Panc1 (cell line): Measurements from ENCODE around the gene FAM168B. TPM values are rescaled to one million over a fixed set of nuclear protein-coding genes. Genes with fewer than 3 reads are reported as not detected.

Experiments
- ATAC-seq: fragments of 200-7000 bp; cut with Tn5 transposase; 2 replicates; pipeline ENCODE4 v1.9.1; 2020; ENCODE audit warnings: mild to moderate bottlenecking, moderate library complexity
- BruUV-seq: library from RNA; stranded (reverse); fragments of 400-500 nt; replicated peaks from 2 replicates; lab custom pipeline; 2021; lab: Mats Ljungman, UMichigan
- CTCF ChIA-PET: fragments of 300-600 bp; sonication (Branson Sonifier 250); formaldehyde crosslinking; loops from one replicate; lab custom pipeline; 2022; ENCODE audit warnings: antibody characterized with exemption; lab: Charles Lee
- POLR2A ChIA-PET: fragments of 300-600 bp; sonication (Branson Sonifier 250); formaldehyde crosslinking; loops from one replicate; lab custom pipeline; 2022; ENCODE audit warnings: antibody characterized with exemption; lab: Charles Lee
- DNase-seq: peaks from one replicate; pipeline ENCODE4 v3.0.0-alpha.2; 2010; ENCODE audit warnings: low read depth, low spot score
- H3K27ac ChIP-seq: 2 replicates; pipeline ENCODE4 v1.5.1; 2011; ENCODE audit warnings: mild to moderate bottlenecking, low read length, inconsistent platforms
- H3K27me3 ChIP-seq: fragments of 200-500 bp; sonication (Bioruptor generic); 2 replicates; pipeline ENCODE4 v1.6.0; 2014; ENCODE audit warnings: low read length, inconsistent platforms; ENCODE audit not compliant: control insufficient read depth, insufficient read depth
- H3K36me3 ChIP-seq: fragments of 200-500 bp; sonication (Bioruptor generic); 2 replicates; pipeline ENCODE4 v1.5.1; 2014; ENCODE audit warnings: inconsistent platforms, mild to moderate bottlenecking, low read length, moderate library complexity; ENCODE audit not compliant: control insufficient read depth, insufficient read depth
- H3K4me1 ChIP-seq: 2 replicates; pipeline ENCODE4 v1.5.1; 2011; ENCODE audit warnings: inconsistent platforms, mild to moderate bottlenecking, low read length, moderate library complexity; ENCODE audit not compliant: control insufficient read depth, insufficient read depth
- H3K4me3 ChIP-seq, 2 experiments: 2 replicates each; pipeline ENCODE4 v1.5.1; 2011 to 2012; ENCODE audit warnings: low read depth in 2 of 2, low read length in 2 of 2, mild to moderate bottlenecking in 2 of 2, inconsistent platforms in 1 of 2, moderate library complexity in 1 of 2
- H3K9me3 ChIP-seq: fragments of 200-500 bp; sonication (Bioruptor generic); 2 replicates; pipeline ENCODE4 v1.5.1; 2014; ENCODE audit warnings: low read depth, mild to moderate bottlenecking, inconsistent platforms, low read length, moderate library complexity; ENCODE audit not compliant: control insufficient read depth, insufficient read depth
- CTCF ChIP-seq: fragments of 450-650 bp; IDR thresholded peaks from 2 replicates; pipeline ENCODE4 v1.5.1; 2017; ENCODE audit warnings: mild to moderate bottlenecking
- POLR2AphosphoS5 ChIP-seq: IDR thresholded peaks from 2 replicates; pipeline ENCODE4 v1.6.1; 2012; ENCODE audit warnings: mild to moderate bottlenecking, low read depth, low read length, moderate library complexity
- REST ChIP-seq, 2 experiments: IDR thresholded peaks; 2 replicates each; pipeline ENCODE4 v1.6.1; 2011 to 2012; ENCODE audit warnings: low read depth in 2 of 2, control low read depth in 1 of 2, low read length in 1 of 2, mild to moderate bottlenecking in 1 of 2, moderate library complexity in 1 of 2; ENCODE audit not compliant: insufficient read depth in 1 of 2
- SIN3A ChIP-seq: IDR thresholded peaks from 2 replicates; pipeline ENCODE4 v1.6.1; 2012; ENCODE audit warnings: low read depth, mild to moderate bottlenecking, low read length, moderate library complexity, borderline replicate concordance; ENCODE audit not compliant: insufficient read depth
- TCF7L2 ChIP-seq: IDR thresholded peaks from 2 replicates; pipeline ENCODE4 v1.6.1; 2011; ENCODE audit warnings: mild to moderate bottlenecking, low read depth, low read length, inconsistent platforms
- in situ Hi-C: cut with HindIII; loops from 2 replicates; pipeline ENCODE4 v1.10.0; 2016; ENCODE audit warnings: low sequenced_read_pairs, low pct_unique_long_range_greater_than_20kb
- intact Hi-C: fragments of 100-400 bp; cut with micrococcal nuclease; formaldehyde crosslinking; loops from one replicate; pipeline ENCODE4 v1.10.0; 2022; ENCODE audit not compliant: unreplicated experiment
- total RNA-seq: library from RNA; stranded (reverse); gene quantifications from one replicate; pipeline ENCODE4 v1.2.1, GENCODE V29; 2021; ENCODE audit not compliant: unreplicated experiment

FAM168B gene
- total RNA-seq, 1 experiment from 2014 or later: 137 TPM

- CTCF ChIA-PET: no interaction called here
- H3K27me3 ChIP-seq: no peaks in the 10 kb centered on the region
- H3K9me3 ChIP-seq: no peaks in the 10 kb centered on the region
- in situ Hi-C loops: no loop called here
- H3K36me3 ChIP-seq: no peaks in the 10 kb centered on the region; the same call in 1 of the 2 replicates
- no peak for ATAC-seq
- TF ChIP-seq POLR2AphosphoS5 (no peak), SIN3A (no peak), REST (IDR thresholded peaks at IDR 0.05; ENCODE audit: insufficient read depth in 1 of 2, low read depth in 2 of 2, low read length in 1 of 2) (no peak), CTCF (no peak), TCF7L2 (no peak)
- no peak overlapping the region for H3K27ac ChIP-seq
- intact Hi-C loops: no loop called here
- H3K4me1 ChIP-seq: peaks cover 19% of the 10 kb centered on the region
- POLR2A ChIA-PET: no interaction called here
- DNase-seq: no peak
- no TSS peak for BruUV-seq
- no peak overlapping the region for H3K4me3 ChIP-seq
These were observed 9.9 kb upstream of the FAM168B start for GRCh38 chr2:131103165-131103564.

GRCh38 chr2:131094463-131095281 is 1.4 kb upstream of the FAM168B start:
- H3K27me3 ChIP-seq: no peaks in the 10 kb centered on the region
- TF ChIP-seq POLR2AphosphoS5: no peak
- no peak for TF ChIP-seq CTCF
- TF ChIP-seq SIN3A: no peak
- no peak for TF ChIP-seq REST (IDR thresholded peaks at IDR 0.05; ENCODE audit: insufficient read depth in 1 of 2, low read depth in 2 of 2, low read length in 1 of 2)
- no peak for TF ChIP-seq TCF7L2
- in situ Hi-C loops (no loop called here), intact Hi-C loops (no loop called here)
- POLR2A ChIA-PET: interaction anchor here (0.7 kb wide), 1 partner anchor 11 kb away, joined by 3 read pairs; no protein-coding TSS in a partner anchor
- H3K27ac ChIP-seq: peak overlapping the region; percentile 72
- no peaks in the 10 kb centered on the region for H3K9me3 ChIP-seq
- no peak for ATAC-seq
- CTCF ChIA-PET: no interaction called here
- DNase-seq: no peak
- H3K4me1 ChIP-seq: no peaks in the 10 kb centered on the region; the same call in 1 of the 2 replicates
- peaks cover 3% of the 10 kb centered on the region; the same call in 1 of the 2 replicates for H3K36me3 ChIP-seq
- BruUV-seq: no TSS peak
- H3K4me3 ChIP-seq: peak overlapping the region; percentile 80 to 88; a peak in 3 of 4 replicates
